Subcutaneous abdominal adipose tissue (tissue), 5 donors: ENCODE measurements around the gene NAGA.
"Not testable (repeated sequence)": the region's sequence is repeated elsewhere in the genome, so short reads cannot be mapped to it uniquely, and the experiment has no call there.

Experiments
- H3K27ac ChIP-seq: one replicate; pipeline ENCODE4 v1.7.0; 2013; ENCODE audit warnings: low read depth, mild to moderate bottlenecking, inconsistent platforms, low read length, moderate library complexity
- H3K27me3 ChIP-seq, 5 donors: one replicate each; pipeline ENCODE4 v1.7.0; 2013; ENCODE audit warnings: low read length in 5 of 5, inconsistent platforms in 1 of 5; ENCODE audit not compliant: control insufficient read depth in 5 of 5, insufficient read depth in 4 of 5
- H3K36me3 ChIP-seq, 5 donors: one replicate each; pipeline ENCODE4 v1.7.0; 2013; ENCODE audit warnings: low read length in 5 of 5; ENCODE audit not compliant: control insufficient read depth in 5 of 5, insufficient read depth in 5 of 5
- H3K4me1 ChIP-seq, 5 donors: one replicate each; pipeline ENCODE4 v1.7.0; 2013; ENCODE audit warnings: low read length in 5 of 5, mild to moderate bottlenecking in 3 of 5, moderate library complexity in 1 of 5; ENCODE audit not compliant: control insufficient read depth in 5 of 5, insufficient read depth in 5 of 5
- H3K4me3 ChIP-seq, 5 donors: one replicate each; pipeline ENCODE4 v1.7.0; 2013; ENCODE audit warnings: low read length in 5 of 5, low read depth in 1 of 5
- H3K9ac ChIP-seq, 5 donors: one replicate each; pipeline ENCODE4 v1.7.0; 2013; ENCODE audit warnings: low read length in 5 of 5, mild to moderate bottlenecking in 4 of 5, moderate library complexity in 3 of 5
- H3K9me3 ChIP-seq, 5 donors: one replicate each; pipeline ENCODE4 v1.7.0; 2013; ENCODE audit warnings: low read length in 5 of 5; ENCODE audit not compliant: control insufficient read depth in 5 of 5
- donor health status: healthy.
- donor health status: healthy.
- donor health status: healthy.
- donor health status: healthy.
- donor health status: healthy.

The NAGA gene

DNA sequence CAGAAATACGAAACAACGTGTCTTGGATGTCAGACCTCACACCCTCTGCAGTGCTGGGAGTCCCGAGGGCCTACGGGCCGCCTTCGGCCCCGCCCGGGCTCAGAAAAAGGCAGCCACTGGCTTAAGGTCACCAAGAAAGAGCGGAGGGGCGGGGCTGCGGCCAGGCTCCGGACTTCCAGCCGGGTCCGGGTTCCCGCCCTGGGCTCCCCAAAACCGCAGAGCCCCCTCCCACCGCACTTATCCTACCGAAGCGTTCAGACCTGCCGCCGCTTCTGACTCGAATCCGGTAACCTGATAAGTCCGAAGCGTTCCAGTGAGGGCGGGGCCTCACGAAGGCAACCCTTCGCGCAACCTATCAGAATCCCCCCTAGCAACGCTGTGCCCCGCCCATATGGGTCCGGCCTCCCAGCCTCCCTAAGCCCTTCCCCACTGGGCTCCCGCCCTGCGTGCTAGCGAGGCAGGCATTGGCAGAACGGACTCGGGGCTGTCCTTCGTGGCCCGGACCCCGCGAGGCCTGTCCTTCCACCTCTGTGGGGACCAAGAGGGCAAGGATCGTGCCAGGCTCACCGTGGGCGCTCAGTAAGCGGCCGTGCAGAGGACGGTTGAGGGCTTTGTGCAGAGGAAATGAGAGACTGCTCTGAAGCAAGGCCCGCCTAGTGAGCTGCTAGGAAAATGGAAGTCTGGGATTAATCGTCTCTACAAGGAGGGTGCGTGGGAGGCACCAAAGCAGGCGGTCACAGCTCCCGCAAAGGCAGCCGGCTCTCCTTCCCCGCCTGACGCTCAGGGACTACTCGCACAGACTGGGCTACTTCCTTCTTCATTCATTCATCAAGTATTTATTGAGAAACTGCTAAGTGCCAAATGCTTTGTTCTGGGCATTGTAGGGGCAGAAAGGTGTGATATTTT is at the start of gene NAGA:
Gene NAGA (minus strand): TSS at position 296 of the 906 bp plus-strand sequence. CDS start 515 bp downstream, outside the sequence.
- Histone ChIP-seq H3K27me3 (no peaks in the 10 kb centered on the region), H3K9ac (peak within 1 kb of the TSS; percentile 77 to 89 (median 84))

DNA sequence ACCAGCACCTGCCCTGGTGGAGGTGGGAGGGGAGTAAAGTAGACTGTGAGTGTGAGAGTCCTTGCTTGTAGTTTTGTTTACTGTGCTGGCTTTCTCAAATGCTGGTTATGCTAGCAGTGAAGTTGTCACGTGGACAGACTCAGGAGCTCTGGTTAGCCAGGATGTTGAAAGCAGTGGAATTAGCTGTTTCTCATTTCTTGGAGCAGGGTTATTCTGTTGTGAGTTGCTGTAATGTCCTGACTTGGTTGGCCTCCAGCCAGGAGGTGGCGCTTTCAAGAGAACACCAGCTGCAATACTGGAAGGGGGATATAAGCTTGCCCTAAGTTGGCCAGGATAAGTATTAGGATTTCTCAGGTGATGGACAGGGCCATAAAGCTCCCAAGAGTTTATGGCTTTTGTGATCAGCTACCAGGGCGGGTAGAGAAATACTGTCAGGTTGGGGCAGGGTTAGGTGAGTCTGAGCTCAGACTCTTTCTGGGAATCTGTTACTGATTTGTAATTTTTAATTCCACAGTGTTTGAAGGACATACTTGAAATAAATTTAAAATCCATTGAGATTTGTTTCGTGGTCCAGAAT is 46.3 kb upstream of the NAGA start:
- Histone ChIP-seq H3K9ac (no peak overlapping the region), H3K4me1 (peaks cover 2 to 12% (median 4%) of the 10 kb centered on the region in 5 donors), H3K36me3 (no peaks in the 10 kb centered on the region), H3K27ac (no peak overlapping the region), H3K9me3 (peaks cover 0 to 10% (median 9%) of the 10 kb centered on the region in 5 donors), H3K4me3 (no peak overlapping the region), H3K27me3 (no peaks in the 10 kb centered on the region)

More for the DNA sequence above, at the start of gene NAGA:
- H3K36me3 ChIP-seq, result peaks cover 0 to 27% (median 27%) of the 10 kb centered on the region in 5 donors
- H3K27ac ChIP-seq, result peak within 1 kb of the TSS; percentile 69
- H3K4me3 ChIP-seq, result peak within 1 kb of the TSS; percentile 77 to 88 (median 81)
- no peaks in the 10 kb centered on the region for H3K9me3 ChIP-seq
- H3K4me1 ChIP-seq, result peaks cover 9 to 46% (median 42%) of the 10 kb centered on the region in 5 donors

DNA sequence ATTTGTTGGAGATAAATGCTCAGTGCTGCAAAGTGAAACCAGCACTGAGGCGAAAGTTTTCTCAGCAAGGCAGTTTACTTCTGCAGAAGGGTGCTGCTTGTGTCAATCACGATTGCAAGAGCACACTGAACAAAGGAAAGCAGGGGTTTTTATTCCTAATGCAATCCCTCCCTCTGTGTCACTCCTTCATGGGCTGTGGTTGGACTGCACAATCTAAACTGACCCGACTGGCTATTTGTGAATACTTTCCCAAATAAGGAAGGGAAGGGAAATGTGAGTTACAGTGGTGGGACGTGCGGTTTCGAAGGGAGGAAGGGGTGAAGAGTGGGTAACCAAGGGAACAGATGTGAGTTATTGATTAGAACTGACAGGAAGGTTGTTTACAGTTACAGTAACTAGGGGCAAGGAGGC is 44.8 kb upstream of the NAGA start:
- not testable (repeated sequence) for H3K27ac ChIP-seq, H3K4me3 ChIP-seq, H3K36me3 ChIP-seq, H3K27me3 ChIP-seq, H3K9ac ChIP-seq
- Histone ChIP-seq H3K4me1 (peaks cover 2 to 12% (median 4%) of the 10 kb centered on the region in 5 donors), H3K9me3 (peaks cover 0 to 10% (median 9%) of the 10 kb centered on the region in 5 donors)

DNA sequence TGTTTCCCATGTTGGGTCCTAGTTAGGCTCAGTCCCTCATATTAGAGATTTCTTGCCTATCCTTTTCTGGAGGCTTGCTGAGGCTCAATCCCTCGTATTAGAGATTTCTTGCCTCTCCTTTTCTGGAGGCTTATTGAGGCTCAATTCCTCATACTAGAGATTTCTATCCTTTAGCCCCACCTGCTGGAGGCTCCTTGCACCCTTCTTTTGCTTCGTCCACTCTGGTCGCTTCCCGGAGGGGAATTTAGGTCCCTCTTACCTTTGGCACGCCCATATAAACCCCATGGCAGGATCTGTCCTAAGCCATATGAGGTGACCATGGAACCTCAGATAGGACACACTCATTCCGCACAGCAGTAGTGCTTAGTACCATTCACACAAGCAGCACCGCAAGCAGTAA is 44.1 kb upstream of the NAGA start:
- Histone ChIP-seq H3K4me1 (peaks cover 2 to 12% (median 4%) of the 10 kb centered on the region in 5 donors), H3K4me3 (no peak overlapping the region), H3K27me3 (no peaks in the 10 kb centered on the region), H3K27ac (no peak overlapping the region), H3K36me3 (no peaks in the 10 kb centered on the region), H3K9me3 (peaks cover 0 to 10% (median 9%) of the 10 kb centered on the region in 5 donors), H3K9ac (no peak overlapping the region)

DNA sequence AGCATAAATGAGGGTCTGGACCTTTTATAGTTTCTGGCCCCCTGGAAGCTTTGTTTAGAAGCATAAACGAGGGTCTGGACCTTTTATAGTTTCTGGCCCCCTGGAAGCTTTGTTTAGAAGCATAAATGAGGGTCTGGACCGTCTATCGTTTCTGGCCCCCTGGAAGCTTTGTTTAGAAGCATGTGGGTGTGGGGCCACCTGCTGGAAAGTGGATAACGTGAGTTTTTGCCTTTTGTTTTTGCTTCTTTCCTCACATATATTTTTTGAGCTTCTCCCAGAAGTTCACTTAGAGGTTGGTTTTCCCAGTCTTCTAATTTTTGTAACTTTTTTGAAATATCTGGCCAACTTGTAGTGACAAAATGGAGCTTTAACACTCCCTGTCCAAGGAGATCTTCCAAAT is 42.2 kb upstream of the NAGA start:
- not testable (repeated sequence) for H3K36me3 ChIP-seq, H3K9ac ChIP-seq, H3K27ac ChIP-seq, H3K4me3 ChIP-seq, H3K27me3 ChIP-seq
- H3K4me1 ChIP-seq, result peaks cover 2 to 12% (median 4%) of the 10 kb centered on the region in 5 donors
- peaks cover 0 to 10% (median 9%) of the 10 kb centered on the region in 5 donors for H3K9me3 ChIP-seq

DNA sequence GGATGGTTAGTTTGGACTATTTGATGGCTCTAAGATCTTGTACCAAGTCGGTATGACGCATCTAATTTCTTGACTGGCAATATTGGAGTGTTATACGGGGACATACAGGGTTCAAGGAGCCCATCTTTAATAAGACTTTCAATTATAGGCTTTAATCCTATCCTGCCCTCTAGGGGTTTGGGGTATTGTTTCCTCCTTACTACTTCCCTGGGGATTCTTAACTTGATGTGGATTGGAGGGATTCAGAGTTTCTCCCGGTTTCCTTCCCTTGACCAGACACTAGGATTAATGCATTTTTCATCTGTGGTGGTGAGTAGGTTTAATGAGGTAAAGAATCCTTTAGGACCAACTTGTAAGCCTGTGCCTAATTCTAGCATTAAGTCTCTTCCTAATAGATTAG is 41.2 kb upstream of the NAGA start:
- peaks cover 1 to 5% (median 3%) of the 10 kb centered on the region in 5 donors for H3K4me1 ChIP-seq
- no peak overlapping the region for H3K9ac ChIP-seq
- no peaks in the 10 kb centered on the region for H3K27me3 ChIP-seq
- no peaks in the 10 kb centered on the region for H3K36me3 ChIP-seq
- H3K4me3 ChIP-seq, result no peak overlapping the region
- no peak overlapping the region for H3K27ac ChIP-seq
- H3K9me3 ChIP-seq, result peaks cover 0 to 10% (median 9%) of the 10 kb centered on the region in 5 donors

DNA sequence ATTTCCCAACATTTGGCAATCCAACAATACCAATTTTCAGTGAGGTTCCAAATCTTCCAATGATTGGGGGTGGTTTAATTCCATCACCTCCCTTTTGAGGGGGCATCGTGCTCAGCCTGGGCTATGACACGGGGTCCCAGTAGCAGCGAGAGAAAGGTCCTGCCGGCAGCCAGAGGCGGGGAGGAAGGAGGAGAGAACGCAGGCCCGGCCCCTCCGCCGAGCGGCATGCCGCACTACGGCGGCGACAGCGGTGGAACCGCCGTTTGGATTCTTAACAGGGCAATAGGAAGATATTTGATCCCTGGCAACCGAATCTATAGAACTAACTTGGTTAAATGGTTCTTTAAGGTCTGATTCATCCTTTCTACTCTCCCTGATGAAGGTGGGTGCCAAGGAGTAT is 38.2 kb upstream of the NAGA start:
- Histone ChIP-seq H3K9ac (no peak overlapping the region), H3K9me3 (peaks cover 0 to 11% (median 9%) of the 10 kb centered on the region in 5 donors), H3K4me3 (no peak overlapping the region), H3K27ac (no peak overlapping the region), H3K4me1 (no peaks in the 10 kb centered on the region), H3K27me3 (no peaks in the 10 kb centered on the region), H3K36me3 (no peaks in the 10 kb centered on the region)

DNA sequence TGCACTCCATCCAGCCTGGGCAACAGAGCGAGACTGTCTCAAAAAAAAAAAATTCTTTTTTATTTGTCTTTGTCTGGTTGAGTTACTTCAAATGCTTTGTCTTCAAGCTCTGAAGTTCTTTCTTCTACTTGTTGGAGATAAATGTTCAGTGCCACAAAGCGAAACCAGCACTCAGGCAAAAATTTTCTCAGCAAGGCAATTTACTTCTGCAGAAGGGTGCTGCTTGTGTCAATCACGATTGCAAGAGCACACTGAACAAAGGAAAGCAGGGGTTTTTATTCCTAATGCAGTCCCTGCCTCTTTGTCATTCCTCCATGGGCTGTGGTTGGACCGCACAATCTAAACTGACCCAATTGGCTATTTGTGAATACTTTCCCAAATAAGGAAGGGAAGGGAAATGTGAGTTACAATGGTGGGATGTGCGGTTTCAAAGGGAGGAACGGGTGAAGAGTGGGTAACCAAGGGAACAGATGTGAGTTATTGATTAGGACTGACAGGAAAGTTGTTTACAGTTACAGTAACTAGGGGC is 33.8 kb upstream of the NAGA start:
- not testable (repeated sequence) for H3K9ac ChIP-seq, H3K4me1 ChIP-seq, H3K27me3 ChIP-seq, H3K36me3 ChIP-seq, H3K27ac ChIP-seq, H3K4me3 ChIP-seq
- H3K9me3 ChIP-seq, result peaks cover 2 to 20% (median 18%) of the 10 kb centered on the region in 5 donors

DNA sequence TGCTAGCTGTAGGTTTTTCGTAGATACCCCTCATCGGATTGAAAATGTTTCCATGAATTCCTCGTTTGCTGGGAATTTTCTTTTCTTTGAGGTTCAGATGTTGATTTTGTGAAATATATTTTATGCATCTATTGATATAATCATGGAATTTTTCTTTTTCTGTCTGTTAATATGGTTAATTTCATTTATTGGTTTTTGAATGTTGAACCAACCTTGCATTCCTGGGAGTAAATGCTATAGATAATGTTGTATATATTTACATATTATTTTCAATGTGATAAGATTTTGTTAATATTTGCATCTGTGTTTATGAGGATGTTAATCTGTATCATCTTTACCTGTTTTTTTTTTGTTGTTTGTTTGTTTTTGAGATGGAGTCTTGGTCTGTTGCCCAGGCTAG is 30.6 kb upstream of the NAGA start:
- peaks cover 0 to 5% (median 0%) of the 10 kb centered on the region in 5 donors for H3K36me3 ChIP-seq
- no peaks in the 10 kb centered on the region for H3K27me3 ChIP-seq

DNA sequence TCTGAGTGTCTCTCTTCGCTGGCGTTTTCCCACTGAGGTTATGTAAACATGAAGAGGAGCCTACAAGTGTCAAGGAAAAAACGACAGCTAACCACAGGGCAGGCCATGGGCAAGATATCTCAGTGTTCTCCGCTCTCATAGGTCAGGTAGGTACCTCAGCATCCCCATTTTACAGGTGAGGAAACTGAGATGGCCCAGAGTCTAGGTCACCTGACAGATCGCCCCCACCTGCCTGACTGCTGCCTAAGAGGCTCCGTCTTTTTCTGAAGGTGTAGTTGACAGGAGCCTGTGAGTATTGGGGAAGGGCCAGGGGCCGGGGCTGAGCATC is 20.8 kb upstream of the NAGA start:
- H3K4me1 ChIP-seq, result peaks cover 0 to 27% (median 24%) of the 10 kb centered on the region in 5 donors
- H3K4me3 ChIP-seq, result peak overlapping the region; percentile 56 to 99 (median 78)
- H3K36me3 ChIP-seq, result peaks cover 4 to 8% (median 7%) of the 10 kb centered on the region in 5 donors
- no peaks in the 10 kb centered on the region for H3K9me3 ChIP-seq
- H3K27ac ChIP-seq, result peak overlapping the region; percentile 86
- no peaks in the 10 kb centered on the region for H3K27me3 ChIP-seq
- peak overlapping the region; percentile 70 to 92 (median 83) for H3K9ac ChIP-seq

More for the DNA sequence above, 30.6 kb upstream of the NAGA start:
- Histone ChIP-seq H3K27ac (no peak overlapping the region), H3K4me3 (no peak overlapping the region), H3K9ac (no peak overlapping the region), H3K4me1 (no peaks in the 10 kb centered on the region), H3K9me3 (peaks cover 2 to 22% (median 18%) of the 10 kb centered on the region in 5 donors)
